Heart right ventricle (tissue), 16 donors: Measurements from ENCODE around the gene HSD11B1L. TPM values are rescaled to one million over a fixed set of nuclear protein-coding genes. Genes with fewer than 3 reads are reported as not detected.

Experiments used
- ATAC-seq, 8 donors: fragments of 200-7000 bp; cut with Tn5 transposase; one replicate each; pipeline ENCODE4 v1.9.1; 2020; ENCODE audit warnings: mild to moderate bottlenecking in 8 of 8, moderate library complexity in 8 of 8, moderate number of reproducible peaks in 1 of 8
- DNase-seq, 2 donors: peaks; one replicate each; pipeline ENCODE4 v3.0.0-alpha.2; 2020
- H3K27ac ChIP-seq, 10 donors: fragments of 200-600 bp; sonication (generic) in 2 of 10; one replicate each; pipeline versions ENCODE4 v1.5.0 to v1.8.0; 2020 to 2022; ENCODE audit warnings: mild to moderate bottlenecking in 3 of 10
- H3K27me3 ChIP-seq, 7 donors: fragments of 200-600 bp; one replicate each; pipeline ENCODE4 v1.8.0; 2021 to 2022; ENCODE audit warnings: mild to moderate bottlenecking in 2 of 7
- H3K36me3 ChIP-seq, 9 donors: fragments of 200-600 bp; sonication (generic) in 1 of 9; one replicate each; pipeline versions ENCODE4 v1.5.0 to v1.8.0; 2020 to 2022; ENCODE audit warnings: mild to moderate bottlenecking in 2 of 9
- H3K4me1 ChIP-seq, 9 donors: fragments of 200-600 bp; sonication (generic) in 1 of 9; one replicate each; pipeline versions ENCODE4 v1.5.0 to v1.8.0; 2020 to 2022; ENCODE audit warnings: mild to moderate bottlenecking in 4 of 9
- H3K4me3 ChIP-seq, 10 donors: fragments of 200-600 bp; sonication (generic) in 2 of 10; one replicate each; pipeline versions ENCODE4 v1.5.0 to v1.8.0; 2020 to 2022; ENCODE audit warnings: mild to moderate bottlenecking in 7 of 10, moderate library complexity in 2 of 10
- H3K9me3 ChIP-seq, 11 donors: fragments of 200-600 bp in 10 of 11; sonication (generic) in 2 of 11; one replicate each; pipeline versions ENCODE4 v1.5.0 to v1.8.0; 2013 to 2022; ENCODE audit warnings: mild to moderate bottlenecking in 2 of 11, control low read depth in 1 of 11, moderate library complexity in 1 of 11
- CTCF ChIP-seq, 9 donors: fragments of 200-600 bp; sonication (generic) in 2 of 9; IDR thresholded peaks; one replicate each; pipeline versions ENCODE4 v1.5.0 to v1.8.0; 2021 to 2022; ENCODE audit warnings: antibody characterized with exemption in 9 of 9, mild to moderate bottlenecking in 5 of 9, moderate library complexity in 1 of 9
- WGBS, 2 donors: extraction: QIAGEN DNeasy Blood & Tissue Kit; methylation state at CpG; one replicate each; pipeline ENCODE4 v1.1.7; 2013; ENCODE audit warnings: inconsistent platforms in 1 of 2; 5-methylcytosine and 5-hydroxymethylcytosine counted together
- intact Hi-C, 10 donors: fragments of 100-400 bp; cut with DNase I; formaldehyde crosslinking; loops; one replicate each; pipeline versions ENCODE4 v1.11.1 to v1.14.2; 2022
- polyA plus RNA-seq, 2 donors: library from polyadenylated mRNA; stranded (reverse); fragments of 200-250 nt; gene quantifications; one replicate each; pipeline ENCODE4 v1.2.3, GENCODE V29; 2013
- total RNA-seq, 10 donors: library from RNA; stranded (reverse); fragmentation: NEBNext Ultra II Directional in 3 of 10; extraction: Animal tissue kit (Norgen Biotek cat#: 25700) in 3 of 10; gene quantifications; one replicate each; pipeline versions ENCODE4 v1.2.1 to v1.2.4, GENCODE V29; 2021 to 2023
- donor health status: Arrhythmogenic right ventricular cardiomyopathy.
- donor health status: ischemic (EF 13 %, LVEDD 7.1; RV severe dilation, severe dysfunction).
- donor health status: healthy with polysubstance abuse.
- donor health status: DM: no; HTN: yes; CAD: no.
- donor health status: DM: no; HTN: no; CAD: no.
- donor health status: ischemic (EF 25% LVEDD 6.9; RV normal size, moderate dysfunction).
- donor health status: ischemic (EF 25% LVEDD 5.7; RV mildly dilated, moderate dysfunction).
- donor health status: healthy.
- donor health status: DM: yes; HTN: yes; CAD: no.
- donor health status: Ischemic cardiomyopathy.
- donor health status: ischemic (EF 35%, LVEDD 5.7; RV mildly dilated, moderate dysfunction).
- donor health status: nonischemic (EF 11% LVEDD 7.7; RV severe dilation, severe dysfunction).
- donor health status: DM: yes; HTN: yes; CAD: no.
- donor health status: PGD.
- donor health status: ischemic (EF 29% LVEDD 5.4; RV normal size, mild dysfunction).
- donor health status: nonischemic (EF 23%, LVEDD 6.1; RV moderate dilation, normal function).

Gene HSD11B1L
- total and polyA plus RNA-seq, 12 donors = 3.3 to 13.2 (median 4.3) TPM

- 90 to 96% methylated on average over 2 of the region's 2 CpGs for WGBS, 2 donors
- H3K4me1 ChIP-seq = peaks cover 0 to 15% (median 4%) of the 10 kb centered on the region in 9 donors
These were observed 38.6 kb upstream of the HSD11B1L start for GRCh38 chr19:5642204-5642603.

GRCh38 chr19:5643060-5643459 lies 37.8 kb upstream of the HSD11B1L start:
- Histone ChIP-seq H3K27ac (no peak overlapping the region), H3K4me3 (no peak overlapping the region), H3K36me3 (peaks cover 0 to 88% (median 36%) of the 10 kb centered on the region in 9 donors), H3K9me3 (no peaks in the 10 kb centered on the region), H3K4me1 (peaks cover 0 to 8% (median 0%) of the 10 kb centered on the region in 9 donors), H3K27me3 (no peaks in the 10 kb centered on the region)
- DNase-seq (no peak), ATAC-seq (no peak)
- 85 to 86% methylated on average over 4 of the region's 4 CpGs for WGBS, 2 donors
- intact Hi-C loops = no loop called here
- TF ChIP-seq CTCF (IDR thresholded peaks at IDR 0.05) = no peak

More at GRCh38 chr19:5642204-5642603, 38.6 kb upstream of the HSD11B1L start:
- Histone ChIP-seq H3K27ac (no peak overlapping the region), H3K27me3 (no peaks in the 10 kb centered on the region), H3K9me3 (no peaks in the 10 kb centered on the region), H3K36me3 (peaks cover 0 to 79% (median 29%) of the 10 kb centered on the region in 9 donors), H3K4me3 (no peak overlapping the region)
- no peak for DNase-seq
- ATAC-seq = no peak
- intact Hi-C loops = no loop called here
- no peak for TF ChIP-seq CTCF (IDR thresholded peaks at IDR 0.05)

- no peak for DNase-seq
- TF ChIP-seq CTCF (IDR thresholded peaks at IDR 0.05) = no peak
- Histone ChIP-seq H3K9me3 (no peaks in the 10 kb centered on the region), H3K27ac (no peak overlapping the region), H3K36me3 (peaks cover 0 to 91% (median 42%) of the 10 kb centered on the region in 9 donors), H3K27me3 (no peaks in the 10 kb centered on the region), H3K4me1 (peaks cover 0 to 8% (median 0%) of the 10 kb centered on the region in 9 donors), H3K4me3 (no peak overlapping the region)
- no peak for ATAC-seq
- intact Hi-C loops = no loop called here
- WGBS, 2 donors = 89 to 95% methylated on average over 2 of the region's 2 CpGs
These were observed 36.8 kb upstream of the HSD11B1L start for GRCh38 chr19:5644037-5644436.

GRCh38 chr19:5645409-5645808 lies 35.4 kb upstream of the HSD11B1L start:
- Histone ChIP-seq H3K27ac (no peak overlapping the region), H3K4me1 (peaks cover 0 to 8% (median 0%) of the 10 kb centered on the region in 9 donors), H3K9me3 (no peaks in the 10 kb centered on the region), H3K36me3 (peaks cover 2 to 92% (median 51%) of the 10 kb centered on the region in 9 donors), H3K4me3 (no peak overlapping the region), H3K27me3 (no peaks in the 10 kb centered on the region)
- no peak for ATAC-seq
- 92% methylated on average over 5 of the region's 5 CpGs for whole genome bisulfite sequencing, 2 donors
- TF ChIP-seq CTCF (IDR thresholded peaks at IDR 0.05) = no peak
- intact Hi-C loops = no loop called here
- no peak for DNase-seq
